Testis (tissue), 2 donors: ENCODE results near the gene SRSF5.

Experiments
- POLR2A ChIP-seq: fragments of 450-650 bp; IDR thresholded peaks from one replicate; pipeline ENCODE4 v1.6.1; 2017; ENCODE audit warnings: antibody characterized with exemption, mild to moderate bottlenecking, moderate library complexity
- TF ChIP-seq, protein P1 (sequence below), 3 experiments: fragments of 450-650 bp in 2 of 3; fragments of 200-600 bp in 1 of 3; sonication (generic) in 1 of 3; IDR thresholded peaks; one replicate each; pipeline ENCODE4 v1.5.1; 2016 to 2019; ENCODE audit warnings: antibody characterized with exemption in 3 of 3, mild to moderate bottlenecking in 2 of 3, moderate library complexity in 1 of 3

DNA sequence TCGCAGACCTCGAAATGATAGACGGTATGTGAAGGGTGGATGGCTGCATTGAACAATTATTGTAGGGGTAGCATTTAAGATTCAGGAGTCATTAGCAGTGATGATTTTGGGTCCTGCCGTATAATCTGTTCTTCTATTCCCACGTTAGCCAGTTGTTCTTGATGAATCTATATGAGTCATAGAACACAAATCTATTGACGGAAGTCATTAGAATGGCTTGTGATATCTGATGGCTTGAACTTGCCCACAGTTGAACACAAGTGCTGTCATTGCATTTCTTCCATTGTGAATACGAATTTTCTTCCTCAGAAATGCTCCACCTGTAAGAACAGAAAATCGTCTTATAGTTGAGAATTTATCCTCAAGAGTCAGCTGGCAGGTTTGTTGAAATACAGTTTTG is 1.9 kb downstream of the SRSF5 start:
- TF ChIP-seq, protein P1, sequence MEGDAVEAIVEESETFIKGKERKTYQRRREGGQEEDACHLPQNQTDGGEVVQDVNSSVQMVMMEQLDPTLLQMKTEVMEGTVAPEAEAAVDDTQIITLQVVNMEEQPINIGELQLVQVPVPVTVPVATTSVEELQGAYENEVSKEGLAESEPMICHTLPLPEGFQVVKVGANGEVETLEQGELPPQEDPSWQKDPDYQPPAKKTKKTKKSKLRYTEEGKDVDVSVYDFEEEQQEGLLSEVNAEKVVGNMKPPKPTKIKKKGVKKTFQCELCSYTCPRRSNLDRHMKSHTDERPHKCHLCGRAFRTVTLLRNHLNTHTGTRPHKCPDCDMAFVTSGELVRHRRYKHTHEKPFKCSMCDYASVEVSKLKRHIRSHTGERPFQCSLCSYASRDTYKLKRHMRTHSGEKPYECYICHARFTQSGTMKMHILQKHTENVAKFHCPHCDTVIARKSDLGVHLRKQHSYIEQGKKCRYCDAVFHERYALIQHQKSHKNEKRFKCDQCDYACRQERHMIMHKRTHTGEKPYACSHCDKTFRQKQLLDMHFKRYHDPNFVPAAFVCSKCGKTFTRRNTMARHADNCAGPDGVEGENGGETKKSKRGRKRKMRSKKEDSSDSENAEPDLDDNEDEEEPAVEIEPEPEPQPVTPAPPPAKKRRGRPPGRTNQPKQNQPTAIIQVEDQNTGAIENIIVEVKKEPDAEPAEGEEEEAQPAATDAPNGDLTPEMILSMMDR (IDR thresholded peaks at IDR 0.05), result no peak
- TF ChIP-seq POLR2A, result no peak
